HG03159 (cell line): Measurements from ENCODE around the gene MAPKAPK5.
"Not testable (repeated sequence)": the region's sequence is repeated elsewhere in the genome, so short reads cannot be mapped to it uniquely, and the experiment has no call there.

Source experiments
- ATAC-seq: cut with Tn5 transposase; IDR thresholded peaks from one replicate; pipeline ENCODE4 v1.9.1; 2021; ENCODE audit warnings: mild to moderate bottlenecking, moderate library complexity; ENCODE audit not compliant: unreplicated experiment

Gene MAPKAPK5

GRCh38 chr12:111826992-111827391 lies 15.0 kb upstream of the MAPKAPK5 start:
- no peak for ATAC-seq

DNA sequence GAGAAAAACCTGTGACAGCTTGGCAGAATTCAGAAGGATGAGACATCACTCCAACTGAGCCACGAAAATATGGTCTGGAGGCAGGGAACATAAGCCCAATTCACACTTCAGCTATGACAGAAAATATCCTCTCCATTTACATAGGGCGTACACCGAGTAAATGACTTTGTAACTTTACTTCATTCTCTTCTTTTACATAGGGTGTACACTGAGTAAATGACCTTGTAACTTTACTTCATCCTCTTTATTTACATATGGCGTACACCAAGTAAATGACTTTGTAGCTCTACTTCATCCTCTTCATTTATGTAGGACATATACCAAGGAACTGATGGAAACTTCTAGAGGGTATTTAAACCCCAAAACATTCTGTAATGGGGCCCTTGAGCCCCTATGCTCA lies 14.1 kb upstream of the MAPKAPK5 start:
- no peak for ATAC-seq

- no peak for ATAC-seq
Measured at GRCh38 chr12:111828338-111828979, 13.6 kb upstream of the MAPKAPK5 start.

GRCh38 chr12:111829635-111830034 lies 12.4 kb upstream of the MAPKAPK5 start:
- ATAC-seq, result not testable (repeated sequence)

- ATAC-seq, result not testable (repeated sequence)
Measured at GRCh38 chr12:111834740-111835386, 7.2 kb upstream of the MAPKAPK5 start.

GRCh38 chr12:111835531-111836181 lies 6.4 kb upstream of the MAPKAPK5 start:
- ATAC-seq, result not testable (repeated sequence)

GRCh38 chr12:111838353-111838752 lies 3.7 kb upstream of the MAPKAPK5 start:
- no peak for ATAC-seq

GRCh38 chr12:111840807-111841206 lies 1.2 kb upstream of the MAPKAPK5 start:
- ATAC-seq, result no peak

- peak; percentile 10 for ATAC-seq
Measured at GRCh38 chr12:111841236-111841749, 735 bp upstream of the MAPKAPK5 start.

DNA sequence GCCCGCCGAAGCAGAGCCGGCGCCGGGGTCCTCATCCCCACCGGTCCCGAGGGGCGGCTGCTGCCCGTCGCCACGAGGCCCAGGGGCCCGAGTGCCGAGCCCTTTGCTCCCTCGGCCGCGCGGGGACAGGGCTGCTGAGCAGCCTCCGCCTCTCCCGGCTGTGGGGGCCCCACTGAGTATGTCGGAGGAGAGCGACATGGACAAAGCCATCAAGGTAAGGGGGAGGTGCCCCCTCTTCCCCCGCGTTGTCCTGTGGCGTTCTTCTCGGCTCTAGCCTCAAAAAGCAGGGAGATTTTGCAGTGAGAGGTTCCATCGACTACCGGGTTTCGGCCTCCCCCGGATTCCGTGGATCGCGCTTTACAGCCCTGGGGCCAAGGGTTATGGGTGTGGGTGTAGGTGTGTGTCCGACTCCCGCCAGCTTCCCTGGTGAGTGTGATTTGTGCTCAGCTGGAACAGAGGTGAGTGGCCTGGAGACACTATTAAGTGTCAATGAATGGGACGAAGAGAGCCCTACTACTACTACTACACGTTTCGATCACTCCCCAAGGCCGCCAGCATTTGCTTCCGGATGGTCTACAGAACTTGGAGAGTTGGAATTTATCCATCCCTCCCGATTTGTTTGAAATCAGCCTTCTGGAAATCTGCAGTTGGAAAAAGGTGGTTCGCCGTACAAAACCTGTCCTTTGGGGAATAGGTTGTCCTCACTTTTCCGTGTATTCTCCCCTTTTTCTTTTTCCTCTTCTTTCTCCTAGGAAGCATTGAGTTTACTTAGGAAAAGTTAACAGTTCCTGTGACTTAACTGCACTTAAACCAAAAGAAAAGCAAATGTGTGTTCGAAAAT lies 748 bp downstream of the MAPKAPK5 start:
- ATAC-seq, result peak; percentile 19

DNA sequence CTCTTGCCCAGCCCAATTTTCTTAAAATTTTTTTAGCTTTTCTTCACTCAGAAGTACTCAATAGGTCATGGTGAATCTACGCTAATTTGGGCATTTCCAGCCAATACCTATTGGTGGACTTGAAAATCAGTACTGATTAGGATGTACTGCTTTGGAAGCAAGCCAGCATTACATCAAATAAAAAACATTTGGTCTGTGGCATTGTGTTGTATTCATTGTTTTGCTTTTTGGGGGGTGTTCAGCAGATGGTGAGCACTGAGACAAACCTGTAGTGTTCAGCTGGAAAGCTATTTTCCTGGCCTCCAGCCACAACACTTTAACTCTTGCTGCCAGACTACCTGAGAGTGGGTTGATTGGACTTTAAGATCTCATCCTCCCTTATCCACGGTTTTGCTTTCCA lies 4.0 kb downstream of the MAPKAPK5 start:
- no peak for ATAC-seq

- no peak for ATAC-seq
Measured at GRCh38 chr12:111850526-111850925, 8.5 kb downstream of the MAPKAPK5 start.

- ATAC-seq, result no peak
Measured at GRCh38 chr12:111858186-111858585, 16.2 kb downstream of the MAPKAPK5 start.

GRCh38 chr12:111858778-111859177 lies 16.8 kb downstream of the MAPKAPK5 start:
- no peak for ATAC-seq

DNA sequence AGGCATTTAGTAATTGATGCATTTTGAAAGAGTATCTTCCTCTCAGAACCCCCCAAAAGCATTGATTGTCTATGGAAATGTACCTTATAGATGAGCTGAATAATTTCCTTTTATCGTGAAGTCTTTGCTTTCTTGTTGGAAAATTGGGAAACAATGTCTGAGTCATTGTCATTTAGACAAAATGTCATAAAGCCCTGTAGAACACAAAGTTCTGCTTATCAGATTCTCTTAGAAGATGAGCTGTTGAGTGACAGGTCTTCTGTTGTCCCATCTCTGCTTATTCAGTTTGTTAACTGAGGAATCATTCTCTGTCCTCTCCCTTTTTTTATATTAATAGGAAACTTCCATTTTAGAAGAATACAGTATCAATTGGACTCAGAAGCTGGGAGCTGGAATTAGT lies 22.9 kb downstream of the MAPKAPK5 start:
- ATAC-seq, result no peak

DNA sequence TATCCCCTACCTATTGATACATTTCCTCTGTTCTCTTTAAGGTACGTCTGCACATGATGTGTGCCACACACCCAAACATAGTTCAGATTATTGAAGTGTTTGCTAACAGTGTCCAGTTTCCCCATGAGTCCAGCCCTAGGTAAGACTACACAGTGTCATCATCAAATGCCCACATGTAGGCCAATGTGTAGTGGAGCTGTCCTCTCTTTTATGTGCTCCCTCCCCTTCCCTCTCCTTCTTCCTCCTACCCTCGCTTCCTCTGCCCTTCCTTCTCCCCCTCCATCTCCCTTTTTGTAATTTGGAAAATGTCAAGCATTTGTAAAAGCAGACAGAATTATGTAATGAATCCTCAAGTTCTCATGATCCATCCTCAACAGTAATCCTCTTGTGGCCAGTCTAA lies 25.5 kb downstream of the MAPKAPK5 start:
- no peak for ATAC-seq

- no peak for ATAC-seq
Measured at GRCh38 chr12:111868676-111869588, 26.9 kb downstream of the MAPKAPK5 start.

- no peak for ATAC-seq
Measured at GRCh38 chr12:111869671-111870070, 27.6 kb downstream of the MAPKAPK5 start.

GRCh38 chr12:111870216-111870615 lies 28.2 kb downstream of the MAPKAPK5 start:
- ATAC-seq, result no peak

- ATAC-seq, result no peak
Measured at GRCh38 chr12:111870706-111871105, 28.7 kb downstream of the MAPKAPK5 start.
